Measurements from ENCODE around the gene PTPRF.

The PTPRF gene

GRCh38 chr1:43531107-43531905, 623 bp downstream of the PTPRF start:
- peak; percentile 56 for DNase-seq
- H3K27me3 ChIP-seq (ENCODE audit: insufficient read depth, low read depth, severe bottlenecking), result no peaks in the 10 kb centered on the region
- peak overlapping the region; percentile 47 for H3K4me3 ChIP-seq (ENCODE audit: low read depth, low read length)
- H3K9me3 ChIP-seq (ENCODE audit: severe bottlenecking), result no peaks in the 10 kb centered on the region
- peak overlapping the region; percentile 49; the same call in 1 of the 2 replicates for H3K27ac ChIP-seq
- H3K36me3 ChIP-seq, result no peaks in the 10 kb centered on the region; the same call in none of the 2 replicates
- TF ChIP-seq, protein P1, sequence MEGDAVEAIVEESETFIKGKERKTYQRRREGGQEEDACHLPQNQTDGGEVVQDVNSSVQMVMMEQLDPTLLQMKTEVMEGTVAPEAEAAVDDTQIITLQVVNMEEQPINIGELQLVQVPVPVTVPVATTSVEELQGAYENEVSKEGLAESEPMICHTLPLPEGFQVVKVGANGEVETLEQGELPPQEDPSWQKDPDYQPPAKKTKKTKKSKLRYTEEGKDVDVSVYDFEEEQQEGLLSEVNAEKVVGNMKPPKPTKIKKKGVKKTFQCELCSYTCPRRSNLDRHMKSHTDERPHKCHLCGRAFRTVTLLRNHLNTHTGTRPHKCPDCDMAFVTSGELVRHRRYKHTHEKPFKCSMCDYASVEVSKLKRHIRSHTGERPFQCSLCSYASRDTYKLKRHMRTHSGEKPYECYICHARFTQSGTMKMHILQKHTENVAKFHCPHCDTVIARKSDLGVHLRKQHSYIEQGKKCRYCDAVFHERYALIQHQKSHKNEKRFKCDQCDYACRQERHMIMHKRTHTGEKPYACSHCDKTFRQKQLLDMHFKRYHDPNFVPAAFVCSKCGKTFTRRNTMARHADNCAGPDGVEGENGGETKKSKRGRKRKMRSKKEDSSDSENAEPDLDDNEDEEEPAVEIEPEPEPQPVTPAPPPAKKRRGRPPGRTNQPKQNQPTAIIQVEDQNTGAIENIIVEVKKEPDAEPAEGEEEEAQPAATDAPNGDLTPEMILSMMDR (IDR thresholded peaks at IDR 0.05; ENCODE audit: low read depth, low read length), result no peak

DNA sequence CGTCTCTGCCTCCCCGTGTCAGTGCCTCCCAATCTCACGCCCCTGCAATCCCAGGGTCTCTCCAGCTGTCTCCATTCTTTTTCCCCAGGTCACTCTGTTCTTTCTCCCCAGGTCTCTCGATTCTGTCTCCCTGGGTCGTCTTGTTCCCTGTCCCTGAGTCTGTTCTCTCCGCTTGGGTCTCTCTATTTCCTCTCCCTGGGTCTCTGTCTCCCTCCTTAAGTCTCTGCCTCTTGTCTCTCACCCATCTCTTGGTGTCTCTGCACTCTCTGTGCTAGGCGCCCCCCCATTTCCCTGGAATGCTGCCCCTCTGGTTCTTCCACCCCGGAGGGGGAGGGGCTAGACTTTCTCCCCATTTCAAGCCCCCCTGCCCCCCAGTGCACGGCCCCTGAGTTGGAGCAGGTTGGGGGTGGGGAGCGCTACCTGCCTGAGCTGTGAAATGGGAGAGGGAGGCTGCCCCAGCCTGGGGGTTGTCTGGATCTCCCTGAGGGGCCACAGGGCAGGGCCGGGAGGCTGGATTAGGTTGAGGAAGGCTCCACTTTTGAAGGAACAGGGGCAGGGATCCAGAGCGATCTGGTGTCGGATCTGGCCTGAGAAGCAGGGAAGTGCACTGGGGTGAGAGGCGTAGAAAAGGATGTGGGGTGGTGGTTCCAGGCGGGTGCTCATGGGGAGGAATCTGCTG, 1.4 kb downstream of the PTPRF start:
- Histone ChIP-seq H3K27me3 (ENCODE audit: insufficient read depth, low read depth, severe bottlenecking) (no peaks in the 10 kb centered on the region), H3K27ac (peak overlapping the region; percentile 24; the same call in 1 of the 2 replicates), H3K9me3 (ENCODE audit: severe bottlenecking) (no peaks in the 10 kb centered on the region), H3K36me3 (no peaks in the 10 kb centered on the region; the same call in none of the 2 replicates), H3K4me3 (ENCODE audit: low read depth, low read length) (peak overlapping the region; percentile 47)
- TF ChIP-seq, protein P1 (IDR thresholded peaks at IDR 0.05; ENCODE audit: low read depth, low read length), result no peak
- no peak for DNase-seq

DNA sequence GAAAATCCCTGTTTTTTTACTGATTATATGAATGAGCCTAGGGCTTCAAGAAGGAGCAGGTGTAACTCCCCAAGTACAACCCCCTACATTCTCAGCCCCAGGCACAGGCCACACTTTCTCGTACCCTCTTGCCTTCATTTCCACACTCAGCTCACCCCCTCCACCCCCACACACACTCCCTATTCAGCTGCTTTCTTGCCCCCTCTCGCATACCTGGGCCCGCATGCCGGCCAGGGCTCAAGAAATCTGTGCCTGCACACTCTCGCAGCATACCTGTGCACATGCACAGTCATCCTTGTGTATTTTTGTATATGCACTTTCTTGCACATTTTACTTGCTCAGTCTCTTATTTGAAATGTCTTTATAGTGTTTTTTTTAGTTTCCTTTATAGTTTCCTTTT, 2.0 kb downstream of the PTPRF start:
- no peaks in the 10 kb centered on the region for H3K9me3 ChIP-seq (ENCODE audit: severe bottlenecking)
- H3K36me3 ChIP-seq, result peaks cover 3% of the 10 kb centered on the region
- H3K4me3 ChIP-seq (ENCODE audit: low read depth, low read length), result no peak overlapping the region; the same call in 1 of the 2 replicates
- TF ChIP-seq, protein P1 (IDR thresholded peaks at IDR 0.05; ENCODE audit: low read depth, low read length), result no peak
- H3K27me3 ChIP-seq (ENCODE audit: insufficient read depth, low read depth, severe bottlenecking), result no peaks in the 10 kb centered on the region
- DNase-seq, result no peak
- no peak overlapping the region for H3K27ac ChIP-seq

GRCh38 chr1:43533584-43533983, 2.9 kb downstream of the PTPRF start:
- no peak for DNase-seq
- TF ChIP-seq, protein P1 (IDR thresholded peaks at IDR 0.05; ENCODE audit: low read depth, low read length), result no peak
- peaks cover 8% of the 10 kb centered on the region for H3K36me3 ChIP-seq
- H3K9me3 ChIP-seq (ENCODE audit: severe bottlenecking), result no peaks in the 10 kb centered on the region
- no peaks in the 10 kb centered on the region for H3K27me3 ChIP-seq (ENCODE audit: insufficient read depth, low read depth, severe bottlenecking)
- H3K4me3 ChIP-seq (ENCODE audit: low read depth, low read length), result no peak overlapping the region
- H3K27ac ChIP-seq, result no peak overlapping the region

DNA sequence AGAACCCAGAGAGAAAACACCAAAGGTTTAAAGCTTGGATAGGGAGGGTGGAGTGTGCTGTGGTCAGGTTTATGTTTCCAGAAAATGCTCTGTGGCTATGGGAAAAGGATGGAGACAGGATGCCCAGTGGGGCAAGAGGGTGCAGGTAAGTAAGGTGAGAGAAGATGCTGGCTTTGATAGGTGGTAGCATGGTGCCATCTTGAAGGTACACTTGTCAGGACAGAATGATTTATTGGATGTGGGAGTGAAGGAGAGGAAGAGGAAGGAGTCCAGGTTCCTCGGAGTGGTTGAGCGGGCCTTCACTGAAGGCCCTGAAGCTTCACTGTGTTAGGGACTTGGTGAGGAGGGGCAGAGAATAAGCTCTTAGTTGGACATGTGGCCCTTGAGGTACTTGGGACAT, 3.6 kb downstream of the PTPRF start:
- Histone ChIP-seq H3K27me3 (ENCODE audit: insufficient read depth, low read depth, severe bottlenecking) (no peaks in the 10 kb centered on the region), H3K4me3 (ENCODE audit: low read depth, low read length) (no peak overlapping the region), H3K36me3 (peaks cover 15% of the 10 kb centered on the region), H3K9me3 (ENCODE audit: severe bottlenecking) (no peaks in the 10 kb centered on the region), H3K27ac (no peak overlapping the region)
- no peak for DNase-seq
- TF ChIP-seq, protein P1 (IDR thresholded peaks at IDR 0.05; ENCODE audit: low read depth, low read length), result no peak

All from WERI-Rb-1 (cell line).